A673 (cell line): ENCODE results near the gene PIP.

Experiments used
- CTCF ChIP-seq: fragments of 300-800, 200-600 bp; sonication (generic); conservative IDR thresholded peaks from 2 replicates; pipeline ENCODE4 v1.5.1; 2017; ENCODE audit warnings: low read depth, mild to moderate bottlenecking, antibody characterized with exemption, low read length, moderate library complexity, mixed read lengths
- EZH2 ChIP-seq: fragments of 200-600 bp; sonication (generic); IDR thresholded peaks from 2 replicates; pipeline ENCODE4 v1.6.1; 2017; ENCODE audit warnings: borderline replicate concordance, low read depth, mild to moderate bottlenecking, mixed read lengths, antibody characterized with exemption, low read length; ENCODE audit not compliant: poor library complexity, severe bottlenecking

- TF ChIP-seq EZH2 (no peak), CTCF (no peak)
Observed at GRCh38 chr7:143172354-143172753, 40.5 kb downstream of the PIP start.
